GM19099 (cell line): ENCODE measurements around the gene ELP4.

Experiments
- POLR2A ChIP-seq: IDR thresholded peaks from 3 replicates; pipeline ENCODE4 v1.6.1; 2011; ENCODE audit warnings: low read depth; ENCODE audit not compliant: insufficient read length; ENCODE audit errors: extremely low read depth

ELP4 gene

GRCh38 chr11:31817621-31818424, 308.3 kb downstream of the ELP4 start:
- TF ChIP-seq POLR2A, result no peak

- TF ChIP-seq POLR2A, result no peak
Measured at GRCh38 chr11:31818425-31818755, 308.8 kb downstream of the ELP4 start.

- no peak for TF ChIP-seq POLR2A
Measured at GRCh38 chr11:31818874-31819331, 309.3 kb downstream of the ELP4 start.

GRCh38 chr11:31819621-31820437, 310.3 kb downstream of the ELP4 start:
- TF ChIP-seq POLR2A, result no peak

GRCh38 chr11:31820438-31820818, 310.9 kb downstream of the ELP4 start:
- TF ChIP-seq POLR2A, result no peak

- TF ChIP-seq POLR2A, result no peak
Measured at GRCh38 chr11:31821235-31821764, 311.7 kb downstream of the ELP4 start.

GRCh38 chr11:31821766-31822165, 312.2 kb downstream of the ELP4 start:
- no peak for TF ChIP-seq POLR2A

GRCh38 chr11:31822175-31822926, 312.8 kb downstream of the ELP4 start:
- TF ChIP-seq POLR2A, result no peak

GRCh38 chr11:31822927-31823643, 313.5 kb downstream of the ELP4 start:
- TF ChIP-seq POLR2A, result no peak

- TF ChIP-seq POLR2A, result no peak
Measured at GRCh38 chr11:31823644-31824331, 314.2 kb downstream of the ELP4 start.

- no peak for TF ChIP-seq POLR2A
Measured at GRCh38 chr11:31824332-31824878, 314.8 kb downstream of the ELP4 start.

- no peak for TF ChIP-seq POLR2A
Measured at GRCh38 chr11:31824879-31825837, 315.6 kb downstream of the ELP4 start.
